Osteoblast (primary cell): ENCODE results near the gene LUC7L. TPM values are rescaled to one million over a fixed set of nuclear protein-coding genes. Genes with fewer than 3 reads are reported as not detected.

Experiments
- DNase-seq: peaks from one replicate; pipeline ENCODE4 v3.0.0; 2011; ENCODE audit warnings: low spot score, mixed read lengths; ENCODE audit not compliant: insufficient read length; ENCODE audit errors: missing footprints
- H2AFZ ChIP-seq: 2 replicates; pipeline ENCODE4 v1.6.0; 2011; ENCODE audit warnings: mild to moderate bottlenecking, low read length
- H3K27ac ChIP-seq: 2 replicates; pipeline ENCODE4 v1.5.1; 2011; ENCODE audit warnings: mild to moderate bottlenecking, low read depth, low read length, moderate library complexity
- H3K27me3 ChIP-seq: 2 replicates; pipeline ENCODE4 v1.6.0; 2012; ENCODE audit warnings: mild to moderate bottlenecking, control low read depth, inconsistent platforms, low read length, moderate library complexity; ENCODE audit not compliant: insufficient read depth
- H3K36me3 ChIP-seq: 2 replicates; pipeline ENCODE4 v1.5.1; 2011; ENCODE audit warnings: mild to moderate bottlenecking, low read length, control low read depth, moderate library complexity; ENCODE audit not compliant: insufficient read depth
- H3K4me1 ChIP-seq: 2 replicates; pipeline ENCODE4 v1.5.1; 2011; ENCODE audit warnings: mild to moderate bottlenecking, low read length, control low read depth, moderate library complexity; ENCODE audit not compliant: insufficient read depth
- H3K4me2 ChIP-seq: 2 replicates; pipeline ENCODE4 v1.6.0; 2011; ENCODE audit warnings: mild to moderate bottlenecking, low read length; ENCODE audit not compliant: insufficient read depth
- H3K4me3 ChIP-seq: fragments of 200-600 bp; sonication (generic); 3 replicates; pipeline ENCODE4 v1.5.1; 2012; ENCODE audit warnings: mild to moderate bottlenecking, low read length, inconsistent platforms; ENCODE audit not compliant: insufficient read depth
- H3K79me2 ChIP-seq: 2 replicates; pipeline ENCODE4 v1.6.0; 2012; ENCODE audit warnings: mild to moderate bottlenecking, low read length, control low read depth, inconsistent platforms; ENCODE audit not compliant: insufficient read depth
- H3K9me3 ChIP-seq: 2 replicates; pipeline ENCODE4 v1.5.1; 2011; ENCODE audit warnings: low read depth, low read length, control low read depth
- H4K20me1 ChIP-seq: 2 replicates; pipeline ENCODE4 v1.6.0; 2012; ENCODE audit warnings: mild to moderate bottlenecking, low read length, control low read depth; ENCODE audit not compliant: insufficient read depth
- small RNA-seq: library from RNA; depleted of rRNA; stranded (forward); fragments of <200 nt; gene quantifications from one replicate; pipeline ENCODE3, GENCODE V24; 2012
- total RNA-seq: library from RNA; depleted of rRNA; stranded (reverse); fragments of >200 nt; gene quantifications from 2 replicates; pipeline ENCODE4 v1.2.3, GENCODE V29; 2012
- TF ChIP-seq, protein P1 (sequence below): IDR thresholded peaks from 2 replicates; pipeline ENCODE4 v1.5.1; 2011; ENCODE audit warnings: mild to moderate bottlenecking, low read depth, low read length, moderate library complexity; ENCODE audit errors: extremely low read depth

Gene LUC7L
- total RNA-seq, 1 donor: 46.0 TPM

DNA sequence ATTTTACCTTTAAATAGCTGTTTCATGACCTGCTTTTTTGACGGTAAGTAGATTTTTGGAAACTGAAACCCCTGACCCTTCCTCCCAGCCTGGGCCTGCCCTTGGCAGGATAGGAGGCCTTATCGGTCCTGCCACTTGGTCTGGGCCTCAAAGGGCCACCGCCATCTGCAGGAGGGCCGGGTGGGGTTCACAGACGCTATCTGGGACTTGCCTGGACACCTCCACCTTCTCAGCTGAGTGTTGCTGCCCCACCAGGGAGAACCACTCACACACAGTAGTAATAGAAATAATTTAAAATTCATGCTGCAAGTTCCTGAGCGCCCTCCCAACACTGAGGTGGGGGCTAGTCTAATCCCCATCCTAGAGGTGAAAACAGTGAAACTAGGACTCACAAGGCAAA, 86.2 kb downstream of the LUC7L start:
- H3K4me2 ChIP-seq: no peak overlapping the region
- H3K4me3 ChIP-seq: no peak overlapping the region
- no peaks in the 10 kb centered on the region for H3K27me3 ChIP-seq
- no peaks in the 10 kb centered on the region for H4K20me1 ChIP-seq
- no peaks in the 10 kb centered on the region for H3K4me1 ChIP-seq
- no peaks in the 10 kb centered on the region for H3K36me3 ChIP-seq
- TF ChIP-seq, protein P1, sequence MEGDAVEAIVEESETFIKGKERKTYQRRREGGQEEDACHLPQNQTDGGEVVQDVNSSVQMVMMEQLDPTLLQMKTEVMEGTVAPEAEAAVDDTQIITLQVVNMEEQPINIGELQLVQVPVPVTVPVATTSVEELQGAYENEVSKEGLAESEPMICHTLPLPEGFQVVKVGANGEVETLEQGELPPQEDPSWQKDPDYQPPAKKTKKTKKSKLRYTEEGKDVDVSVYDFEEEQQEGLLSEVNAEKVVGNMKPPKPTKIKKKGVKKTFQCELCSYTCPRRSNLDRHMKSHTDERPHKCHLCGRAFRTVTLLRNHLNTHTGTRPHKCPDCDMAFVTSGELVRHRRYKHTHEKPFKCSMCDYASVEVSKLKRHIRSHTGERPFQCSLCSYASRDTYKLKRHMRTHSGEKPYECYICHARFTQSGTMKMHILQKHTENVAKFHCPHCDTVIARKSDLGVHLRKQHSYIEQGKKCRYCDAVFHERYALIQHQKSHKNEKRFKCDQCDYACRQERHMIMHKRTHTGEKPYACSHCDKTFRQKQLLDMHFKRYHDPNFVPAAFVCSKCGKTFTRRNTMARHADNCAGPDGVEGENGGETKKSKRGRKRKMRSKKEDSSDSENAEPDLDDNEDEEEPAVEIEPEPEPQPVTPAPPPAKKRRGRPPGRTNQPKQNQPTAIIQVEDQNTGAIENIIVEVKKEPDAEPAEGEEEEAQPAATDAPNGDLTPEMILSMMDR: no peak
- H2AFZ ChIP-seq: no peak overlapping the region
- H3K9me3 ChIP-seq: no peaks in the 10 kb centered on the region
- peaks cover under 1% of the 10 kb centered on the region for H3K79me2 ChIP-seq
- no peak overlapping the region for H3K27ac ChIP-seq
- DNase-seq: no peak

DNA sequence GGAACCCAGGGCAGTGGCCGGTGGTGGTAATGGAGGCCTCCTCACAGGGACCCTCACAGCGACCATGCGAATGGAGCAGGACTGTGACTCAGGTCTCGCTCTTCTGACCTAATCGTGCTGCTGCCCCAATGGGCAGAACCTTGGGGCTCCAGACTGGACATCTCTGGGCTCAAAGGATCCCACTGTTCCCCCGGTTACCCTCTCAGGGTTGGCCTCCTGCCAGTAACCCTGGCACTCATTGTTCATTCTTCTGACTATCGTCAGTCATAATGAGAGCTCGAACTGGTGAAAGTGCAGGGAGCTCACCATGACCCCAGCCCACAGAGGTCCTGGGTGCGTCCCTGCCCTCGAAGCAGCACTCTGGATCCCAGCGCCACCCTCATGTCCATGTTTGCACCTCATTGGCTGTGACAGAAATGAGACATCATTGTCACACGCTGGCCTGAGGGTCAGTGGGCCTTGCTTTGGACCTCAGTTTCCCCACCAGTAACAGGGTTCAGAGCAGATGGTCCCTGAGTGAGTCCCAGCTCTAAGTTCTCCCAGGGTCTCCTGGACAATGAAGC, 86.8 kb downstream of the LUC7L start:
- Histone ChIP-seq H2AFZ (no peak overlapping the region), H3K9me3 (no peaks in the 10 kb centered on the region), H3K27ac (no peak overlapping the region), H3K4me2 (no peak overlapping the region), H3K4me1 (no peaks in the 10 kb centered on the region), H3K4me3 (no peak overlapping the region), H3K79me2 (peaks cover 6% of the 10 kb centered on the region), H4K20me1 (no peaks in the 10 kb centered on the region), H3K36me3 (no peaks in the 10 kb centered on the region), H3K27me3 (no peaks in the 10 kb centered on the region)
- TF ChIP-seq, protein P1: no peak
- DNase-seq: no peak

DNA sequence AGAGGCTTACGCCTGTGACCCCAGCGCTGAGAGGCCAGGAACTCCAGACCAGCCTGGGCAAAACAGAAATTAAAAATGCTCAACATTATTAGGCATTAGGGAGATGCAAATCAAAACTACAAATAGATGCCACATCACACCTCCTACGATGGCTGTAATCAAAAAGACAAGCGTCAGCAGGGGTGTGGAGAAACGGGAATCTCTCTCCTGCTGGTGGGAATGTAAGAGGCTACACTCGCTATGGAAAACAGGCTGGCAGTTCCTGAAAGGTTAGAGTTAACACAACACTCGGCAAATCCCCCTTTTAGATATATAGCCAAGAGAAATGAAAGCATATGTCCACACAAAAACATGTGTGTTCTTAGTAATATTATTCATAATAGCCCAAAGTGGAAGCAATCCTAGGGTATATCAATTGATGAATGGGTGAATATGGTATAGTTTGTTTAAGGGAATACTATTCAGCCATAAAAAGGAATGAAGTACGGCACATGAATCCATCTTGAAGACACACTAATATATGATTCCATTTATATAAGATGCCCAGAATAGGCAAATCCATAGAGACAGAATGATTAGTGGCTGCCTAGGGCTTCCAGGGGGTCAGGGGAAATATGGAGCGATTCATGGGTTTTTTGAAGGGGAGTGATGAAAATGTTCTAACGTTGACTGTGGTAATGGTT, 88.9 kb downstream of the LUC7L start:
- Histone ChIP-seq H3K4me3 (no peak overlapping the region), H3K27ac (no peak overlapping the region), H2AFZ (no peak overlapping the region), H3K36me3 (no peaks in the 10 kb centered on the region), H3K9me3 (no peaks in the 10 kb centered on the region), H3K4me1 (no peaks in the 10 kb centered on the region), H3K79me2 (peaks cover 20% of the 10 kb centered on the region), H3K27me3 (no peaks in the 10 kb centered on the region), H3K4me2 (no peak overlapping the region), H4K20me1 (no peaks in the 10 kb centered on the region)
- TF ChIP-seq, protein P1: no peak
- no peak for DNase-seq

Small RNA genes within 50 kb of the gene (small RNA-seq; reads per million reads assigned to genes)
- not detected for gene RF00019

Other genes with a start within 250 kb of the LUC7L start
- 1.4 and 2.1 TPM in 2 replicates for gene POLR3K, start 175.8 kb downstream of the LUC7L start, total RNA-seq
- 9.4 and 14.5 TPM in 2 replicates for gene SNRNP25, start 175.6 kb downstream of the LUC7L start, total RNA-seq
- gene RHBDF1, start 156.8 kb downstream of the LUC7L start, total RNA-seq: 32.2 and 39.5 TPM in 2 replicates
- gene MPG, start 151.2 kb downstream of the LUC7L start, total RNA-seq: 180 and 189 TPM in 2 replicates
- gene NPRL3, start 90.8 kb downstream of the LUC7L start, total RNA-seq: 10.1 and 10.6 TPM in 2 replicates
- not detected in 2 replicates for gene HBZ, start 76.8 kb downstream of the LUC7L start, total RNA-seq
- not detected in 2 replicates for gene HBM, start 63.5 kb downstream of the LUC7L start, total RNA-seq
- gene HBA2, start 56.6 kb downstream of the LUC7L start, total RNA-seq: not detected in 2 replicates
- not detected in 2 replicates for gene HBA1, start 52.8 kb downstream of the LUC7L start, total RNA-seq
- gene HBQ1, start 49.0 kb downstream of the LUC7L start, total RNA-seq: not detected in 2 replicates
- gene FAM234A, start 5.4 kb upstream of the LUC7L start, total RNA-seq: 86.0 and 113 TPM in 2 replicates
- 0.36 and 0.59 TPM in 2 replicates for gene RGS11, start 46.5 kb upstream of the LUC7L start, total RNA-seq
- gene ARHGDIG, start 51.1 kb upstream of the LUC7L start, total RNA-seq: not detected in 2 replicates
- gene PDIA2, start 53.7 kb upstream of the LUC7L start, total RNA-seq: not detected in 2 replicates
- gene AXIN1, start 123.3 kb upstream of the LUC7L start, total RNA-seq: 21.5 and 21.7 TPM in 2 replicates
- gene MRPL28, start 141.1 kb upstream of the LUC7L start, total RNA-seq: 50.7 and 55.4 TPM in 2 replicates
- 40.1 and 54.3 TPM in 2 replicates for gene PGAP6, start 152.5 kb upstream of the LUC7L start, total RNA-seq
- gene NME4, start 167.8 kb upstream of the LUC7L start, total RNA-seq: 77.2 and 83.6 TPM in 2 replicates
- 18.1 and 24.5 TPM in 2 replicates for gene DECR2, start 172.4 kb upstream of the LUC7L start, total RNA-seq
- gene RAB11FIP3, start 196.2 kb upstream of the LUC7L start, total RNA-seq: 22.7 and 25.3 TPM in 2 replicates